Inflammatory macrophage treated with lipopolysaccharide for 4 hours (primary cell): ENCODE measurements around the gene CELF1.
A peak's percentile ranks its signal among the peaks of the same experiment; 100 is the strongest.

Source experiments
- DNase-seq: peaks from one replicate; pipeline ENCODE4 v3.0.0-alpha.2; 2020

CELF1 gene

GRCh38 chr11:47478651-47479329 lies 74.1 kb downstream of the CELF1 start:
- DNase-seq, result no peak

GRCh38 chr11:47477753-47478152 lies 75.2 kb downstream of the CELF1 start:
- DNase-seq, result no peak

DNA sequence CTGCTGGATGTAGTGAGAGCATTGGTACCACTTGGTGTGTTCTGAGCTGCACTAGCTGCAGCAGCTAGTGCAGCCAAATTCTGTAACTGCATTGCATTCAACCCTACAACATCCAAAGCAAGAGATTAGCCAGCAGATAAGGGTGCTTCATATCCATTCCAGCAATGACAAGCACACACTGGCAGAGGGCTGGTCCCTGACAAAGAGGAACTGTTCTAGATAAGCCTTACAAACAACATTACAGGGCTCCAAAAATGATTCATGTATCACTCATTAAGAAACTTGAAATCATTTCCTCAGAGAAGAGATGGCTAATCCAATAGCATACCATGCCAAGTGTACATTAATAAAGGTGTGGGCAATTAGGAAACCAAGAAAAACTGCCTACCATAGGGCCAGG lies 75.6 kb downstream of the CELF1 start:
- DNase-seq, result peak; percentile 64

DNA sequence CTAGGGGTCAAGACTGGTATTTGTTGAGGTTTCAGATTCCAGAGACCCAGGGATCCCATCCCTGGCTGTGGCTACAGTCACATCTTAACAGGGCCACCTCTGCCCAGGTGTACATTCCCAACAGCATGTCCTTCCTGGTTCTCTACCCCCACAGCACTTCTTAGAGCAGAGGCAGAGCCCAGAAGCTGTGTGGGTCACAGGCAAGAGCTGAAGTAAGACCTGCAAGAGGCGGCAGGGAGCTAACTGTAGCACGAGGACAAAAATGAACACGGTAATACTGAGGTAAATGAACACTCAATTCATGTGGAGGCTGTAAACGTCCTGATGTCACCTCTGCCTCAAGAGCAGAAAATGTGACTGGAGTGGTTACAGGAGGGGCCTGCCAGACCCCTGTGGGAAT lies 82.3 kb downstream of the CELF1 start:
- DNase-seq, result no peak

DNA sequence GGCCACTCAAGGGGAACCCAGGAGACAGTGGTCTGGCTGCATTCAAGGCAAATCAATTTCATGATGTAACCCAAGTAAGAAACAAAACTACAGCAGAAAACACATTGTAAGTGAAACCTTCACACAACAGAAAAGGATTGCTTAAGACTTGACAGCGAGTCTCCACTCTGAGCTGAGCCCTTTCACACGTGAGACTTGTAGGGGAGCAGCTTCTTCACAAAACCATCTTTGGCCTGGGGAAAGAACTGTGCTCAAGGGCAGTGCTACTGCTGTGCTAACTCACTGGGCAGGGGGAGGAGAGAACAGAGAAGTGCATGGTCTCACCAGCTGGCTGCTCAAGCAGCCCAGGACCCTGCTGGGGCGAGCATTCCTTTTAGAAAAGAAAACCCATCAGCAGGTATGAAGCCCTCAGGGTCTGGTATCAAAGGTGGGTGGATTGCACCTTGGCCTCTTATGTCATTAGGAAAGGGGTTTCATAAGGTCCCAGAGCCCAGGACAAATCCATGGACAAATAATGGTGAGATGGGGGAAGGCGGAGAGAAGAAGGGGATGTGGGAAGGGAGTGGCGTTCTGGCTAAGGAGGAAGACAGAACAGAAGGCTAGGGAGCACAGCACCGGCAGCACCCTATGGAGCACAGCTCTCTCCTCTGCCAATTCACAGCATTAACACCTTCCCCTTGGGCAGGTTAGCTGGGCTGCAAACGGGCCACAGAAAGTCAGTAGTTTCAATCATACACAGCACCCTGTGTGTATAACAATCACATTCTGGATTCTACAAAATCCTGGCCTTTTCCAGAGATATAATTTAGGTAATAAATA lies 83.4 kb downstream of the CELF1 start:
- peak; percentile 68 for DNase-seq

- peak; percentile 66 for DNase-seq
These were observed 84.2 kb downstream of the CELF1 start for GRCh38 chr11:47468598-47469214.

GRCh38 chr11:47467357-47467756 lies 85.6 kb downstream of the CELF1 start:
- no peak for DNase-seq

GRCh38 chr11:47466701-47467250 lies 86.2 kb downstream of the CELF1 start:
- no peak for DNase-seq

DNA sequence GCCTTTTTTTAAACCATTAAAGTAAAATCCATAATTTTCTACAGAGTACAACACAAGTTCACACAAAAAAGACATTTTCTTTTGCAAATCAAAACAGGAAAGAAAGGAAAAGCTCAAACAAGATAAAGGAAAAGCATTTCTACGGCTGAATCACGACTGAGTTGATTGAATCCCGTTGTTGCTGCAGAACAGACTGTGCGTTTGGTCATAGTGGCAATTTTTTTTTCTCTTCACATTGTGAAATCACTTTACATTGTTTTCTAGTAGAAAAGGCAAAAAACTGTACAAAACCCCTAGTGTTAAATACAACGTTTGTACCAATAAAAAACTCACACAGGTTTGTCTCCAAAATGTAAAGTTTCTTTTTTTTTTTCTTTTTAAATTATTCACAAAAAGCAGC lies 86.7 kb downstream of the CELF1 start:
- DNase-seq, result no peak

DNA sequence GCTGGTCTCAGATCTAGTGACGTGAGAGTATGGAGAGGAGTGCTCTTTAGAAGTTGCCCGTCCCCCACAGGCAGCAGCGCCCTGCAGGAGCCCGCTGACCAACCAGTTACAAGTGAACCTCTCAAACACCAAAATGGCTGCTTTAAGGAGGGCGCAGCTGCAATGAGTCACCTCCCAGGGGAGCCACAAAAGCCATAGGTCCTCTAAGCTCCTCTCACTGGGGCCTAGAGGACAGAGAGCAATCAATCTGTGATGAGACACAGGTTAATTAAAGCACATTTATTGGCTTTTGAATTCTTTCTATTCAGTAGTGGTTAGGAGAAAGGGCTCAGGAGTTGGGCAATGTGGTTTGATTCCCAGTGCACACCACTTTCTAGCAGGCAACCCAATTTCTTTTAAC lies 88.4 kb downstream of the CELF1 start:
- no peak for DNase-seq

DNA sequence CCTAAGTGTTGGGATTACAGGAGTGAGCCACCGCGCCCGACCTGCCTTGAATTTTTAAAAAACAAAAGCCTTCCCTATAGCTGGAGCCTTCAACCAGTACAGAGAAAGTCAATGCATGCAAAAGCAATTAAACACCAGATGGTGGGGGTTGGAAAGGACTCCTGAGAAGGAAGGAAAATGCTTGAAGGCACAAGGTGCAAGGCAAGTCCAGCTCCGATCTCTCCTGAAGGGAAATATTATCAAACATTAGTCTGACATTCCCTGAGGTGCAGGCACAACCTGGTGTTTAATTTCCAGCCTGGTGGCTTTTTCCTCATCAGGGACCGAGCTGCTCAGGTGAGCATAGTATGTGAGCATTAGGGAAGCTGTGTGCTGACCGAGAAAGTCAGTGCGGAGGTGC lies 91.1 kb downstream of the CELF1 start:
- no peak for DNase-seq

DNA sequence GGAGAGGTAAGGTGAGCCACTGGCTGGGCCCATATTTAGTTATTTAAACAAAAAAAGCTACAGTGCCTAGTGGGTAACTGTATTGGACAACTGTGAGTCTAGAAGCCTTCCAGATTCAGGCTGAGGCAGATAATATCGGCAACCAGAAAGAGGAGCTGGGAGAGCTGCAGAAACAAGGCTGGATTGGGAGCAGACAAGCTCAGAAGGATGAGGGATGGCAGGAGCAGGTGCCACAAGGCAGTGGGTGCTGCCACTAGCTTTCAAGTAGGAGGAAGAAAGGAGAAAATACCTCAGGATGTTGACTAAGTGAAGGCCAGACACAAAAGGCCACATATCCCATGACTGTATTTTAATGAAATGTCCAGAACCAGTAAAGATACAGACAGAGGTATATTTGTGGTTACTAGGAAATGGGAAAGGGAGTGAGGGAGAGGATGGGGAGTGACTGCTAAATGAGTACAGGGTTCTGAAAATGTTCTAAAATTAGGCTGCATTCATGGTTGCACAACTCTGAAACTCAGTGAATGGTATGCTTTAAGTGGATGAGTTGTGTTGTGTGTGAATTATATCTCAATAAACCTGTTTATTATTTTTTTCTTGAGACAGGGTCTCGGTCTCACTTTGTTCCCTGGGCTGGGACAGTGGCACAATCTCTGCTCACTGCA lies 92.2 kb downstream of the CELF1 start:
- DNase-seq, result no peak

DNA sequence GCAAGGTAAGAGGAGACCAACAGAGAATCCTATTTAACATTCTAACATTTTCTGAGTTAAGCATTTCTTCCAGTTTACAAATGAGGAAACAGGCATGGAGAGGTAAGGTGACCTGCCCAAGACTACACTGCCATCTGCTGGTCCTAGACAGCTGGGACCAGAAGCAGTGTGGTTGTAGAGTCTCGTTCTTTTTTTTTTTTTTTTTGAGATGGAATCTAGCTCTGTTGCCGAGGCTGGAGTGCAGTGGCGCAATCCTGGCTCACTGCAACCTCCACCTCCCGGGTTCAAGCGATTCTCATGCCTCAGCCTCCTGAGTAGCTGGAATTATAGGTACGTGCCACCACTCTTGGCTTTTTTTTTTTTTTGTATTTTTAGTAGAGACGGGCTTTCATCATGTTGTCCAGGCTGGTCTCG lies 98.7 kb downstream of the CELF1 start:
- peak; percentile 73 for DNase-seq

- DNase-seq, result no peak
These were observed 99.6 kb downstream of the CELF1 start for GRCh38 chr11:47453365-47453764.

- no peak for DNase-seq
These were observed 100.9 kb downstream of the CELF1 start for GRCh38 chr11:47451990-47452389.

DNA sequence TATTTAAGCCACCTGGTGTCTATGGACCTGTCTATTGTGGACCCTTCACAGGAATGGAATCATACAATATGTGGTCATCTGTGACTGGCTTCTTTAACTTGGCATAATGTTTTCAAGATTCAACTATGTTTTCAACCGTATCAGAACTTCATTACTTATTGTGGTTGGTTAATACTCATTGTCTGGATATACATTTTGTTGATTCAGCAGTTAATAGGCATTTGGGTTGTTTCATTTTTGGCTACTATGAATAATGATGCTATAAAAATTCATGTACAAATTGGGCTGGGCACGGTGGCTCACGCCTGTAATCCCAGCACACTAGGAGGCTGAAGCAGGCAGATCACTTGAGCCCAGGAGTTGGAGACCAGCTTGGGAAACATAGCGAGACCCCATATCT lies 101.5 kb downstream of the CELF1 start:
- no peak for DNase-seq

DNA sequence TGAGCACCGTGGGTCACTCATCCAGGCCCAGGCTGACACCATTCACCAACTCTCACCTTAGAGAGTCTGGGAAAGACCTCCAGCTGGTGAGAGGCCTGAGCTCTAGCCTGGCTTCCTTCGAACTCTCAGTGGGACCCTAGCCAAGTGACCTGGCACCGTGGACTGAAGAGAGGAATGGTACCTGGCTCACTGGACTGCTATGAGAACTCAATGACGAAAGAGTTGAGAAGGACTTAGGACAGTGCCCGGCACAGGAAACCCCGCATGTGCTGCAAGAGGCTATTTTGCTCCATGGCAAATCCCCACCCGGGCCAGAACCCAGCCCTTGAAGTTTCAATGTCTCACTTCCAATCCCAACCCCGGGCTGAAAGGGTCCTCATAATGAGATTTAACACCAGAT lies 103.4 kb downstream of the CELF1 start:
- no peak for DNase-seq

DNA sequence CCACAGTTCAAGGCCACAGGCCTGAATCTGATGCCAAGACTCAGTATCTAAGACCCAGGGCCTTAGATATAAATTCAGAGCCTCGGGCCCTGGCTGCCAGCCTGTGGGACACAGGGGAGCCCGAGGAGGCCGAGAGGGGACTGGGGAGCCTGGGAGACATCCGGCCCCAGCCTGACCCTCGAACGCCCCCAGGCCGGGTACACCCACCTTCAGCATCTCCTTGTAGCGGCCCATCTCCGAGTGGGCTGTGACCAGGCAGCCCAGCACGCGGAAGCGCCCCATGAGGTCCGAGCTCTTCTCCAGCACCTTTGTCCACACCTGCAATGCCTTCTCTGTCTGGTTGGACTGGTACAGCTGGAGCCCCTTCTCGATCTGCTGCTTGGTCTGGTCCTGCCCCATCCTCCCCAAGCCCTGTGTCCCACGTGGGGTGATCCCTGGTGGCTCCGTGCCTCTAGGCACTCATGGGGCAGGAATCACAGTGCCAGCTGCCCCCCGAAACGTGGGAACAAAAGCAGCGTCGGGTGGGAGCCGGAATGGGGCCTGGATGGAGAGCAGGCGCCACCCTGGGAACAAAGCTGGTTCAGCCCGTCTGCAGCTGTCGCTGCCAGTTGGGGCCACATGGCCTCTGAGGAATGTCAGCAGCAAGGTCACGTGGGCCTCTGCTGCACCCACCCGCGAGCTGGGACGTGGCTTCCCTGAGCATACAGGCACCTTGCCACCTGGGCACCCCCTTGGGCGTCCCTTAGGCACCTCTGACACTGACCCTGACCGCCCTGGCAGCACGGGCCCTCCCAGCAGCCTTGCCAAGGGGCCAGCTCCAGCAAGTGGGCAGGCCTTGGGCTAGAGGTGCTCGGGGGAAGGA lies 104.1 kb downstream of the CELF1 start, which contains the start of gene RAPSN:
Gene RAPSN (minus strand): TSS at position 571 of the 862 bp plus-strand sequence. CDS start 172 bp downstream, at position 399.
- DNase-seq, result no peak

DNA sequence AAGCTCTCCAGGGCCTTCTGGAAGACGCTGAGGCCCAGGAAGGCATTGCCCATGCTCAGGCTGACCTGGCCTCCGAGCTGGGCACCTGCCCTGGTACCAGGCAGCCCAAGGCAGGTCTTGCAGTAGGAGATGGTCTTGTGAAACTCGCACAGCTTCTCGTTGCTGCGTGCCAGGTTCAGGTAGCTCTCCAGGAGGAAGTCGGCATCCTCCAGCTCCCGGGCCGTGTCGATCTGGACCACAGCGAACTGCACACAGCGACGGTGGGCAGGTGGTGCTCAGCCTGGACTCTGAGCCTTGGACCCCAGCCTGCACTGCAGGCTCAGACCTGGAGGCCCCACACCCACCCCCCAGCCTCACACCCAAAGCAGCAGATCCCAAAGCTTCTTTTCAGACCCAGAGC lies 105.0 kb downstream of the CELF1 start:
- DNase-seq, result no peak

DNA sequence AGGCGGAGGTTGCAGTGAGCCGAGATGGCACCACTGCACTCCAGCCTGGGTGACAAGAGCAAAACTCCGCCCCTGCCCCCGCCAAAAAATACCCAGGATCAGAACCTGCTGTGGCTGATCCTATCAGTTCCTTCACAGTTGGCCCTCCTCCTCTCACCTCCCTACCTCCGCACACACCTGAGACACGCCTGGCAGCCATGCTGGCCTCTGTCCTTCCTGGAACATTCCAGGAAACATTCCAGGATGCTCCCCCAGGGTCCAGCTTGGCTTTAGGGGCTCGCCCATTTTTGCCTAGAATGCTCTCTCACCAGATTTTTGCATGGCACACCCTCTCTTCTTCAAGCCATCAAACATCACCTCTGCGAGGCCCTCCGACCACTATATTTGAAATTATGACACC lies 106.1 kb downstream of the CELF1 start:
- no peak for DNase-seq

- no peak for DNase-seq
These were observed 107.1 kb downstream of the CELF1 start for GRCh38 chr11:47445840-47446239.

DNA sequence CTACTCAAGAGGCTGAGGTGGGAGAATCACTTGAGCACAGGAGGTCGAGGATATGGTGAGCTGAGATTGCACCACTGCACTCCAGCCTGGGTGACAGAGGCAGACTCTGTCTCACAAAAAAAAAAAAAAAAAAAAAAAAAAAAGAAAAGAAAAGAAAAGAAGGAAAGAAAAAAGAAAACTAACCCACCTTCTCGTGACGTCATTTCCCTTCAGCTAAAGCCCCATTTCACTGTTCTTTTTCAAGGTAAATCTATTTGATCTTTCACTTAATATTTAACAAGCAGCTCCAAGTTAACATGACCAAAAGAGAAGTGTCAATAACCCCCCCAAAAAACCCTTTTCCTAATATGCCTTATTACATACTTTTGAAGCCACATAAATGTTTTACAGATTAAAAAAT lies 109.1 kb downstream of the CELF1 start:
- DNase-seq, result no peak
